Hematopoietic multipotent progenitor cell treated with erythropoietin and hydrocortisone succinate and interleukin-3 and kit ligand, for 8 days (in vitro differentiated cells): Measurements from ENCODE around the gene PDCD4.
A peak's percentile ranks its signal among the peaks of the same experiment; 100 is the strongest.

ENCODE experiments used
- DNase-seq: peaks from one replicate; pipeline ENCODE4 v3.0.0-alpha.2; 2015

The PDCD4 gene

GRCh38 chr10:110842326-110842904 lies 29.3 kb upstream of the PDCD4 start:
- no peak for DNase-seq

DNA sequence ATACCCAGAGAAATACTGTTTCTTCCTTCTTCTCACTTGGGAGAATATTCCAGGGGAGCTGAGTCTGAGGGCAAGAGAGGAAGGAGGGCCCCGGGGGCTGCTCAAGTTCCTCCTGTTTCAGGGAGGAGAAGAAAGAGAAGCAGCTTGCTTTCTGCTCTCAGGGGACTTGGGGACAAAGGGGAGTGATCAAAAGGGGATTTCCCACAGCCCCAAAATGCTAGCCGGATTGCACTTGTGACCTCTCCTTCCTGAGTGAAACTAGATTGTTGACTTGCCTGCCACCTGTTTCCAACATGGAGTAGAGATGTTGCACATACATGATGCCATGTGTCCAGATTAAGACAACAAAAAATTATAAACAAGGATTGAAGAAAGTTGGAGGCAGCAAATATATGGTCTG lies 28.7 kb upstream of the PDCD4 start:
- no peak for DNase-seq

GRCh38 chr10:110843796-110844616 lies 27.7 kb upstream of the PDCD4 start:
- no peak for DNase-seq

- DNase-seq = no peak
Observed at GRCh38 chr10:110844617-110844881, 27.2 kb upstream of the PDCD4 start.

DNA sequence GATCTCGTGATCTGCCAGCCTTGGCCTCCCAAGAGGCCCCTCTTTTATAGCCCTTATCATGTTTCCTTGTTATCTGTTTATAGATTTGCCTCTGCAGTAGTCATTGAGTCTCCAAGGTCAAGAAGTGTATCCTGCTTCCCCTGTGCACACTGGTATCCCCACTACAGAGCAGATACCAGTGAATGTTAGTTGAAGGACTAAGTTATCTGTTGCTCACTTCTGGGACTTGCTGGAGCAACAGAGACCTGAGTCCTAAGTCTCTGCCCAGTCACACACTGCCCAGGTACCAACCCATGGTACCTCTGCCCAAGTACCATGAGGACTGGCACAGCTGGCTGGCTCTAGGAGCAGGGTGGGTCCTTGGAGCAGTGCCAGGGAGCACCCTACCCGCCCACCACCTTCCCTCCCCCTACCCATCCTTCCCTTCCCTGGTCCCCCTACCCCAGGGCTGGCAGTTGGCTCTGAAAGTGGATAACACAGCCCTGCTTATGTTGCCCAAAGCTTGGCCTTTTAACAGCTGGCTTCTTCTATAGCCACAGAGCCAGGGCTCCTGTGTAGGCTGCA lies 26.5 kb upstream of the PDCD4 start:
- DNase-seq = no peak

DNA sequence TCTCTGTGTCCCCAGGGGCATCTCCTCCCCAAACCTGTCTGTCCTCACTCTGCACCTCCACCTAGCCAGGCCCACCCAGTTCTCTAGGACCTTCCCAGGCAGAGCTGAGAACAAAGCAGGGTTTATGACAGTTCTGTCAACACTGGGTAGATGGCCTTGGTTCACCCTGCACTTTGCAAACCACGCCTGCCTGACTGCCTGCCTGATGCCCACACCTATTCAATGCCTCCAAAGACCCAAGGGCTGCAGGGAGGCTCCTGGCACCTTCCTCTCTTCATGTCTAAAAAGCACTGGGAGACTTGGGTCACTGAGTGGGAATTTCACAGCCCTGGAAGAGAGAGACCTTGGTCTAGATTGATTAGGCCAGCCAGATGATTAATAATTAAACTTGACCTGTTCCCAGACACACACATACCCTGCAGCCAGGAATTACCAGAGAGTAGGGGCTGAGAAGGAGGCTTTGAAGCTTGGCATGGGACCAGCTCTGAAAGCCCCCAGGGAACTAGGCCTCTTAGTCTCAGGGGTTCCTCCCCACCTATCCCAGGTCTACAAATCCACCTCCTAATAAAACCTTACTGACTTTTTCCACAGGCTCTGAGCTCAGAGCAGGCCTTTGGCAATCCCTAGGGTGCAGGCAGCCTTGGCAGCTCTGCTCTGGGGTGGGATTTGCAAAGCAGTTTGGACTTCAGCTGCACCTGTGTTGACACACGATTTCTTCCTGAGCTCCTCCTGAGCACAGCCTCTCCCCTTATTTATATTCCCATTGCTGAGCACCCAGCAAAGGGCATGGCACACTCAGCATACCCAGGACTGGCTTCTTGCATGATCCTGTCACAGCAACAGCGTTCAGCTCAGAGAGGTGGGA lies 25.7 kb upstream of the PDCD4 start:
- no peak for DNase-seq

DNA sequence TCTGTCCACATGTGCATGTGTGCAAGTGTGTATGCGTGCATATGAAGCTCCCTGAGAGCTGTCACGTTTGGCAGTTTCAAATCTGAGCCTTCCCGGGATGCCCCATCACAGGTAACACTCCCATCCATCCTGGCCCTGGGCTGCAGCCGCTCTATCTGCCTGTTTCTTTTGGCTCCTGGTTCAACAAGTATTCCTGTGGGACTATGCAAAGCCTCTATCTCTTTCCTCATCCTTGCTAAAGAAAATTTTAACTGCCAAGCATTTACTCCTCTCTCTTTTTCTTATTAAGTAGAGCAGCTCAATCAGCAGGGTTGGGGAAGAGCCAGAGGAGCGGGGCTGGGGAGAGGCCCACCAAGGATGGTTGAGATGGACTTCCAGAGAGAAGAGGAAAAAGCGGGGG lies 24.4 kb upstream of the PDCD4 start:
- DNase-seq = no peak

- DNase-seq = no peak
Observed at GRCh38 chr10:110848106-110848505, 23.6 kb upstream of the PDCD4 start.

DNA sequence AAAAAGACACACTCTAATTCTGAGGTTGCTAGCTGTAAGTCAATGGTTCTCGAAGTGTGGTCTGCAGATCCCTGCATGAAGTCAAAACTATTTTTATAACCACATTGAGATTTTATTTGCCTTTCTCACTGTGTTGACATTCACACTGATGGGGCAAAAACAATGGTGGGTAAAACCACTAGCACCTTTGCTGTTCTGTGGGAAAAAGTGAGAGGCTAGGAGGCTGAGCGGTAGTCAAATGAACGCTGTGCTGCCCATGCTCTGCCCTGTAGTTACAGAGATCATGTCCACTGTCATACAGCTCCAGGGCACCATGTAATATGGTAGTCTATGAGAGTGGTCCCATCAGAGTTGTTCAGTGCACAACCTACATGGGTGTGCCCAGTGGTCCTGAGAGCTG lies 21.6 kb upstream of the PDCD4 start:
- DNase-seq = no peak

- peak; percentile 78 for DNase-seq
Observed at GRCh38 chr10:110851020-110851612, 20.6 kb upstream of the PDCD4 start.

- DNase-seq = no peak
Observed at GRCh38 chr10:110852255-110852896, 19.4 kb upstream of the PDCD4 start.

DNA sequence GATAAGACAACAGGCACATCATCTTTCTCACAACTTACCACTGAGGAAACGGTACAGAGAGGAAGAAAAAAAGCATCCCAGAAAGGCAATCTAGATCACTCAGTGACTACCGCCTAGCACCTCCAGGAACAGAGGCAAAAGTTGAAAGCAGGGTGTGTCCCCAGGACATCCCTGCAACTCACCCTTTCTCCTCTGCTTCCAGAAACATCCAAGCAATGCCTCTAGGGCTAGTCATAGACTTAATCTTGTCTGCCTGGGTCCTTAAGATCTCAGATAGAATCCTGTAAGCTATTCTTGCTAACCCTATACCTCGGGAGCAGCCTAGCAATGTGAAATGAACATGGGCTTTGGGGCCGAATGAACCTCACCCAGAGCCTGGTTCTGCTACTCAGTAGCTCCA lies 18.8 kb upstream of the PDCD4 start:
- DNase-seq = no peak

DNA sequence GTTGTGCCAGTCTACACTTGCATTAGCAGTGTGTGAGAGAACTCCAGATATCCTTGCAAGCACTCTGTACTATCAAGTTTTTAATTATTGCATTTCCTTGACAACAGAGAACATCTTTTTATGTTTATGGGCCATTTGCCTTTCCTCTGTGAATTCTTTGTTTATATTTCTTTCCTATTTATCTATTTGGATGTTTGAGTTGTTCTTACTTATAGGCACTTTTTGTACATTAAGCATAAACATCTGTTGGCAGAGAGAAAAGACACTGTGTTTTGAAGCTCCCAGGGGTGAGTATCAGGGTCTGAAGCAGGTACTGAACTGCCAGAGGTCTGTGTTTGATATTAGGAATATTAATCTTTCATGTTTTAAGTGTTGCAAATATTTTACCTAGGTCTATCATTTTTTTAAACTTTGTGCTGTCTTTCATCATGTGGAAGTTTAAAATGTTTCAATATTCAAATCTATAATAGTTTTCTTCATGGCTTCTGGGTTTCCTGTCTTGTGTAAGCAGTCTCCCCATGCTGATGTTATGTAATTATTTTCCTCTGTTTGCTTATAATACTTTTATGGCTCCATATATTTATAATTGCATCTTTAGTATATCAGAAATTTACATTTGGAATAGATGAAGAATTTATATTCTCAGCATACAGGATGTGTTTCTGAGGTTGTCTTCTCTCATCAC lies 17.7 kb upstream of the PDCD4 start:
- no peak for DNase-seq

GRCh38 chr10:110857265-110858171 lies 14.2 kb upstream of the PDCD4 start:
- peak; percentile 88 for DNase-seq

DNA sequence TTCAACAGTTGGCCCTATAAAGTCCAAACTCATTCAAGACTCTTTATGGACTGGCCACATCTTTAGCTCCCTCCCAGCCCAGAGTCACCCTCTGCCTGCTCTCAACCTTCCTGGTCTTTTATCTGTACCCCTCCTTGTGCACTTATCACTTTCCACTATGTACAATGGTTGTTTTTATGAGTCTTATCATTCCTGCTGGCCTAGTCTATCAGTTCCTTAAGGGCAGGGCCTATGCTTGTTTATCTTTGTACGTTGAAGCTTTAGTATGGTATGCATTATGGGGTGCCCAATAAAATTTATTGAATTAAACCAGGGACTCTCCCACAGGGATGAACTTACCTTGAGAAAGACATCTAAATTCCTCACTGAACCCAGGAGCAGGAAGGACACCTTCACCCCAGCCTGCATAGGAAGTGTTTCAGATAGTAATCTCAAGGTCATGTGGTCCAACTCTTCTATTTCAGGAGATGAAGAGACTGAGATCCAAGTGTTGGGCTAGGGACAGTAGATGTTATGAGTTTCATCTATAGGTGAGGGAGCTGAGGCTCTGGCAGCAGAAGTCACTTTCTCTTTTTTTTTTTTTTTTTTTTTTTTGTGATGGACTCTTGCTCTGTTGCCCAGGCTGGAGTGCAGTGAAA lies 13.3 kb upstream of the PDCD4 start:
- peak; percentile 96 for DNase-seq

DNA sequence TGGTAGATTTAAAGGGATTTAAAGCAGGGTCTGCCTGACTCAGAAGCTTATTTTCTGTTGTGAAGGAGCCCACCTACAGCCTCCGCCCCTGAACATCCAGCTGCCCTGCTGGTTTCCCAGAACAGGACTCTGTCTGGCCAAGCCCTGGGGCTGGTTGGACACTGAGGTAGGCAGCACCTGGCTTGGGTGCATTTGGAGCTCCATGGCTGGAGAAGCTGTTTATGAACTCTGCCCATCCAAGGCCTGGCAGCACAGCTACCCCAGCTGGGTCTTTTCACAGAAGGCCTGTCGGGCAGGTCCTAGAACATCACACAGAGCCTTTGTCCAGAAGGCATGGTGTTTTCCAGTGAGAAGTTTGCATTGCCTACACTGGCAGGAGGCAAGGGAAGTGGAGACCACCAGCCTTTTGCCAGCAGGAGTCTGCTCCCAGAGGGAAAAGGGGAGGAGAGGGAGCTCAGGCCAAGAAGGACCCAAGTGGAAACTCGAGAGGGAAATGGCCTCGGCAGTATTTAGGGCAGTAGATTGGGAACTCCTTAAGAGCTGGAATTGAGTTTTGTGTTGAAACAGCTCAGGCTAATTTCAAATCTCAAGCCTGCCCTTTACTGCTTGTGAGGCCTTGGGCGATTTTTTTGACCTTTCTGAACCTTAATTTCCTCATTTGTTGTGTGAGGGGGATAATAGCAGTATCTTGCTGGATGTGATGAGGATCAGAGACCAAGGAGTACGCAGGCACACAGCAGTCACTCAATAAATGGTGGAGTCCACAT lies 12.3 kb upstream of the PDCD4 start:
- DNase-seq = no peak

- peak; percentile 62 for DNase-seq
Observed at GRCh38 chr10:110859973-110860376, 11.8 kb upstream of the PDCD4 start.

GRCh38 chr10:110860576-110861241 lies 11.0 kb upstream of the PDCD4 start:
- peak; percentile 38 for DNase-seq

DNA sequence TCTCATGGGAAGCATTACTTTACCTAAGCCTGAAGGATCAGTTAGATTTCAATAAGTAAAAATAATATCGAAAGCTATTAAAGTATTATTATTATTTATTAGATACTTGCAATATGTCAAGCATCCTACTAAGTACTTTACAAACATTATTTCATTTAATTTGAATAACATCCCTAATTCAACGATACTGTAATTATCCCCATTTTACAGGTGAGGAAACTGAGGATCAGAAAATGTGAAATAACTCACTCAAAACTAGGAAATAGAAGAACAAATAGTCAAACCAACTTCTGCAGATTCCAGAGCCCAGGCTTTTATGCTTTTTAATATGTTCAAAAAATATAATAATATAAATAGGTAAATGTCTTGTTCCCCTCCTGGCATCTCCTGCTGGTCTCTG lies 10.3 kb upstream of the PDCD4 start:
- DNase-seq = no peak
